Fibroblast of skin of back (primary cell): Measurements from ENCODE around the gene VWA3A.
"Not testable (repeated sequence)": the region's sequence is repeated elsewhere in the genome, so short reads cannot be mapped to it uniquely, and the experiment has no call there.

ENCODE experiments used
- DNase-seq: peaks from one replicate; pipeline ENCODE4 v3.0.0-alpha.2; 2013

Gene VWA3A

GRCh38 chr16:22086440-22086839 lies 5.9 kb upstream of the VWA3A start:
- no peak for DNase-seq

GRCh38 chr16:22088642-22089041 lies 3.7 kb upstream of the VWA3A start:
- no peak for DNase-seq

GRCh38 chr16:22089910-22090309 lies 2.4 kb upstream of the VWA3A start:
- DNase-seq, result no peak

- no peak for DNase-seq
These were observed 620 bp upstream of the VWA3A start for GRCh38 chr16:22091721-22092120.

- DNase-seq, result no peak
These were observed 990 bp downstream of the VWA3A start for GRCh38 chr16:22093331-22093730.

- DNase-seq, result no peak
These were observed 1.7 kb downstream of the VWA3A start for GRCh38 chr16:22093996-22094395.

- peak; percentile 63 for DNase-seq
These were observed 6.3 kb downstream of the VWA3A start for GRCh38 chr16:22098405-22099255.

- no peak for DNase-seq
These were observed 7.1 kb downstream of the VWA3A start for GRCh38 chr16:22099256-22099975.

GRCh38 chr16:22103441-22103840 lies 11.1 kb downstream of the VWA3A start:
- DNase-seq, result no peak

- no peak for DNase-seq
These were observed 17.0 kb downstream of the VWA3A start for GRCh38 chr16:22109258-22109898.

GRCh38 chr16:22111629-22112028 lies 19.3 kb downstream of the VWA3A start:
- DNase-seq, result not testable (repeated sequence)

- DNase-seq, result no peak
These were observed 23.9 kb downstream of the VWA3A start for GRCh38 chr16:22116095-22116700.

- DNase-seq, result no peak
These were observed 25.3 kb downstream of the VWA3A start for GRCh38 chr16:22117609-22118008.

- no peak for DNase-seq
These were observed 28.1 kb downstream of the VWA3A start for GRCh38 chr16:22120440-22120839.

- DNase-seq, result no peak
These were observed 29.9 kb downstream of the VWA3A start for GRCh38 chr16:22122239-22122638.

GRCh38 chr16:22123146-22123545 lies 30.8 kb downstream of the VWA3A start:
- no peak for DNase-seq

GRCh38 chr16:22123759-22124490 lies 31.6 kb downstream of the VWA3A start:
- no peak for DNase-seq

GRCh38 chr16:22124583-22125284 lies 32.4 kb downstream of the VWA3A start:
- no peak for DNase-seq

GRCh38 chr16:22126037-22126558 lies 33.8 kb downstream of the VWA3A start:
- no peak for DNase-seq

GRCh38 chr16:22128537-22128936 lies 36.2 kb downstream of the VWA3A start:
- DNase-seq, result not testable (repeated sequence)

- no peak for DNase-seq
These were observed 38.2 kb downstream of the VWA3A start for GRCh38 chr16:22130528-22130927.
